HG02759 (cell line): ENCODE measurements around the gene ABTB1.
"Not testable (repeated sequence)": the region's sequence is repeated elsewhere in the genome, so short reads cannot be mapped to it uniquely, and the experiment has no call there.

Experiments
- ATAC-seq: cut with Tn5 transposase; IDR thresholded peaks from one replicate; pipeline ENCODE4 v1.9.1; 2021; ENCODE audit warnings: mild to moderate bottlenecking, moderate library complexity; ENCODE audit not compliant: unreplicated experiment

The ABTB1 gene

GRCh38 chr3:127701280-127701911 lies 28.6 kb downstream of the ABTB1 start:
- no peak for ATAC-seq

GRCh38 chr3:127702151-127702578 lies 29.4 kb downstream of the ABTB1 start:
- ATAC-seq = no peak

- ATAC-seq = not testable (repeated sequence)
Observed at GRCh38 chr3:127704840-127705239, 32.1 kb downstream of the ABTB1 start.

GRCh38 chr3:127706312-127706711 lies 33.6 kb downstream of the ABTB1 start:
- ATAC-seq = no peak

- no peak for ATAC-seq
Observed at GRCh38 chr3:127706785-127707351, 34.1 kb downstream of the ABTB1 start.

GRCh38 chr3:127707851-127708411 lies 35.2 kb downstream of the ABTB1 start:
- ATAC-seq = no peak

- ATAC-seq = no peak
Observed at GRCh38 chr3:127708837-127709236, 36.1 kb downstream of the ABTB1 start.

- no peak for ATAC-seq
Observed at GRCh38 chr3:127709320-127710060, 36.7 kb downstream of the ABTB1 start.

GRCh38 chr3:127710155-127710941 lies 37.6 kb downstream of the ABTB1 start:
- ATAC-seq = no peak

- ATAC-seq = no peak
Observed at GRCh38 chr3:127711021-127711695, 38.4 kb downstream of the ABTB1 start.

GRCh38 chr3:127711896-127712295 lies 39.1 kb downstream of the ABTB1 start:
- ATAC-seq = no peak

- ATAC-seq = no peak
Observed at GRCh38 chr3:127712461-127712860, 39.7 kb downstream of the ABTB1 start.

GRCh38 chr3:127712881-127713771 lies 40.4 kb downstream of the ABTB1 start:
- no peak for ATAC-seq

GRCh38 chr3:127714125-127714571 lies 41.4 kb downstream of the ABTB1 start:
- ATAC-seq = no peak

GRCh38 chr3:127714866-127715265 lies 42.1 kb downstream of the ABTB1 start:
- ATAC-seq = no peak

GRCh38 chr3:127715532-127715931 lies 42.8 kb downstream of the ABTB1 start:
- ATAC-seq = no peak

GRCh38 chr3:127716384-127716783 lies 43.6 kb downstream of the ABTB1 start:
- ATAC-seq = no peak

- ATAC-seq = no peak
Observed at GRCh38 chr3:127717357-127718244, 44.8 kb downstream of the ABTB1 start.
